AG09319 (cell line): ENCODE data around the gene TRIM44.

Source experiments
- DNase-seq: peaks from one replicate; pipeline ENCODE4 v3.0.0-alpha.2; 2010; ENCODE audit warnings: low read depth; ENCODE audit errors: extremely low read depth
- TF ChIP-seq, protein P1 (sequence below): IDR thresholded peaks from 2 replicates; pipeline ENCODE4 v1.5.1; 2011; ENCODE audit warnings: low read depth, mild to moderate bottlenecking, inconsistent platforms, low read length, moderate library complexity

The TRIM44 gene

DNA sequence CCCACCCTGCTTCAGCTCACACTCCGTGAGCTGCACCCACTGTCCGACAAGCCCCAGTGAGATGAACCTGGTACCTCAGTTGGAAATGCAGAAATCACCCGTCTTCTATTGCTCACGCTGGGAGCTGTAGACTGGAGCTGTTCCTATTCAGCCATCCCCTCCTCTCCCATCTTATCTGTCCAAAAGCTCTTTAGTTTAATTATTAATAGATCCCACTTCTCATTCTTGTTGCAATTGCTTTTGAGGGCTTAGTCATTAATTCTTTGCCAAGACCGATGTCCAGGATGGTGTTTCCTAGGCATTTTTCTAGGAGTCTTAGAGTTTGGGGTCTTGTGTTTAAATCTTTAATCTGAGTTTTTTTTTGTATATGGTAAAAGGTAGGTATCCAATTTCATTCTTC lies 116.8 kb downstream of the TRIM44 start:
- TF ChIP-seq, protein P1, sequence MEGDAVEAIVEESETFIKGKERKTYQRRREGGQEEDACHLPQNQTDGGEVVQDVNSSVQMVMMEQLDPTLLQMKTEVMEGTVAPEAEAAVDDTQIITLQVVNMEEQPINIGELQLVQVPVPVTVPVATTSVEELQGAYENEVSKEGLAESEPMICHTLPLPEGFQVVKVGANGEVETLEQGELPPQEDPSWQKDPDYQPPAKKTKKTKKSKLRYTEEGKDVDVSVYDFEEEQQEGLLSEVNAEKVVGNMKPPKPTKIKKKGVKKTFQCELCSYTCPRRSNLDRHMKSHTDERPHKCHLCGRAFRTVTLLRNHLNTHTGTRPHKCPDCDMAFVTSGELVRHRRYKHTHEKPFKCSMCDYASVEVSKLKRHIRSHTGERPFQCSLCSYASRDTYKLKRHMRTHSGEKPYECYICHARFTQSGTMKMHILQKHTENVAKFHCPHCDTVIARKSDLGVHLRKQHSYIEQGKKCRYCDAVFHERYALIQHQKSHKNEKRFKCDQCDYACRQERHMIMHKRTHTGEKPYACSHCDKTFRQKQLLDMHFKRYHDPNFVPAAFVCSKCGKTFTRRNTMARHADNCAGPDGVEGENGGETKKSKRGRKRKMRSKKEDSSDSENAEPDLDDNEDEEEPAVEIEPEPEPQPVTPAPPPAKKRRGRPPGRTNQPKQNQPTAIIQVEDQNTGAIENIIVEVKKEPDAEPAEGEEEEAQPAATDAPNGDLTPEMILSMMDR = no peak
- DNase-seq = no peak

DNA sequence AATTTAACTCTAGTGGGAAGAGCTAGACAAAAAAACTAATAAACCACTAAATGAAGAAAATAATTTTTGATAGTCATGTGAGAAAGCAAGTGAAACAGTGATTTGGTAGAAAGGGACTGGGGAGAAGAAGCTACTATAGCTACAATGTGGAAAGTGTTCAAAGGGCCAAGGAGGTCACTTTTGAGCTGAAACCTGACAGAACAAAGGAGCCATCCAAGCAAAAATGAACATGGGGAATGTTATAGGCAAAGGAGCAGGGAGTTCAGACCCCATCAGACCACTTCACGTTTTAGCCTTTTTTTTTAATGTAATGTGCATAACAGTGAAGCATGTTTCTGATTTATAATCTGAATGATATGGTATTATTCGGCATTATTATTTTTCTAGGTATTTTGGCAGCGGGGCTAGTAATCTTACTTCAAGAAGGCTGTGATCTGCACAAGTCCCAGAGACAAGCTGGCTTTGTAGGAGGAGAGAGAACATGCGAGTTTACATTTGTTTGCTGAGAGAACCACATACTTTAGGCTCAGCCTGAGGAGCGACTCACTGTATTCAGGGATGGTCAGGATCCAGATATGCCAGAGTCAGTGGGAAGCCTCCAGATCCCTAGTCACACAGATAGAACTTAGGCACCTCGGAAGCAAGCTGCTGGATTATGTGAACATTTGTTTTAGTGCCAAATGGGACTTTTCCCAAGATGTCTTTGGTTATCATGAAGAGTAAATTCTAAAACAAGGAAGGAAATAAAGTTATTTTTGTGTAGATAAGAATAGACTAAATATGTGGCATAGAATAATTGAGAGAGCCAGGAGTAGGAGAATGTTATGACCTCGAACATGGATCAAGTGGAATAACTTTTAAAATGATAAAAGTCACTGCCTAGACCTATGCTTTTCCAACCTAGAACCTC lies 118.6 kb downstream of the TRIM44 start:
- no peak for DNase-seq
- TF ChIP-seq, protein P1 = no peak

DNA sequence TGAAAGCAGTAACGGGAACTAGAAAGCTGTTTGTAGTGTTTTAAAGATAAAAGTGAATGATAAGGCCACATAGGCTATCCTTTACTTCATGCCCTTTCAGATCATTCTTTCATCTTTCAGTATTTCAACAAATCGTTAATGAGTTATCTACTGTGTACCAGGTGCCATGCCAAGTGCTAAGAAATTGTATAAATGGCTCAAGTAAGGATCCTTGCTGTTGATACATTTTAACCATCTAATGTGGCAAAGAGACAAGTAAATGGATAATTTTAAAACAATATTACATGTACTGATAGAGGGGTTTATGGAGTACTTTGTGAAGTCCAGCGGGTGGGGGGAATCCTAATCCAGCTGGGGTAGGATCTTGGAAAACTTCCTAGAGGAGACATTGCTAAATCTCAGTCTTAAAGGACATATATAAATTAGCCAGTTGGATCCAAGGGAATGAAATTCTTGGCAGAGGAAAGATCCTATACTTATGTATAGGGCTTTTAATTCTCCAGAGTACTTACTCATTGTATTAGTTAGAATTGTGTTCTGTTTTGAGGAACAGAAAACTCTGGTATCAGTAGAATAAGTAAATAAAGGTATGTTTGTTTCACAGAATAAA lies 119.4 kb downstream of the TRIM44 start:
- DNase-seq = no peak
- TF ChIP-seq, protein P1 = no peak

DNA sequence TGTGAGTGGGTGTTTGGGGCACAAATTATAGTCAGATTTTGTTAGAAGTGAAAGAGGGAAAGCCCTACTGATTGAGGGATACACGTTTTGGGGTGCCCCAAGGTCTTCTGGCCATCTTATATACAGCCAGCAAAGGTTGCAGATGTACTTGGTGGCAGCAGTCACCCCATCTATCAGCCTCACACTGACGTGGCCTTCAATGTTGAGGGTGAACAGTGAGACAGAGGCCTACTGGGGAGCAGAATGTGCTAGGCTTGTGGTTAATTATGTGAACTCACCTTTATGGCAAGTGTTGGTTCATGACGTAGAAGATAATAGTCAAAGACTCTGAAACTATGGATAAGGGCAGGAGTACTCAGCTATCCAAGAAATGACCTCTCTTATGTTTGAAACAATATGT lies 121.2 kb downstream of the TRIM44 start:
- TF ChIP-seq, protein P1 = no peak
- DNase-seq = no peak

DNA sequence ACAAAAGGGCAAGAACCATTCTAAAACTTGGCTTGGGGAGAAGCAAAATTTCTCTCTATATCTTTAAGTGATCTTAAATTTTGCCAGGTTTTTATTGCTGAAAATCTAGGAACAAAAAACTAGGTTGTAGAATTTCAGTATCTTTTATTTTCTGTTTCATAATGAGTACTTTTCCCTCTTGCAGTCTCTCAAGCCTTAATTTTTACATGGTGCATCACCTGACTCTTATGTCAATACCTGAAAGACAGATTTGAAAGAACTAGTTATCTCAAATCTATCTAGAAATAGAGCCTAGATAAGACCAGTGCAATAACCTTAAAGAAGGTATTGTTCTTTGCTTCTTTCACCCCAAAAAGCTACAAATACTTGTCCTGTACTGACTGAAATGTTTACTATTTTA lies 122.1 kb downstream of the TRIM44 start:
- TF ChIP-seq, protein P1 = no peak
- DNase-seq = no peak

DNA sequence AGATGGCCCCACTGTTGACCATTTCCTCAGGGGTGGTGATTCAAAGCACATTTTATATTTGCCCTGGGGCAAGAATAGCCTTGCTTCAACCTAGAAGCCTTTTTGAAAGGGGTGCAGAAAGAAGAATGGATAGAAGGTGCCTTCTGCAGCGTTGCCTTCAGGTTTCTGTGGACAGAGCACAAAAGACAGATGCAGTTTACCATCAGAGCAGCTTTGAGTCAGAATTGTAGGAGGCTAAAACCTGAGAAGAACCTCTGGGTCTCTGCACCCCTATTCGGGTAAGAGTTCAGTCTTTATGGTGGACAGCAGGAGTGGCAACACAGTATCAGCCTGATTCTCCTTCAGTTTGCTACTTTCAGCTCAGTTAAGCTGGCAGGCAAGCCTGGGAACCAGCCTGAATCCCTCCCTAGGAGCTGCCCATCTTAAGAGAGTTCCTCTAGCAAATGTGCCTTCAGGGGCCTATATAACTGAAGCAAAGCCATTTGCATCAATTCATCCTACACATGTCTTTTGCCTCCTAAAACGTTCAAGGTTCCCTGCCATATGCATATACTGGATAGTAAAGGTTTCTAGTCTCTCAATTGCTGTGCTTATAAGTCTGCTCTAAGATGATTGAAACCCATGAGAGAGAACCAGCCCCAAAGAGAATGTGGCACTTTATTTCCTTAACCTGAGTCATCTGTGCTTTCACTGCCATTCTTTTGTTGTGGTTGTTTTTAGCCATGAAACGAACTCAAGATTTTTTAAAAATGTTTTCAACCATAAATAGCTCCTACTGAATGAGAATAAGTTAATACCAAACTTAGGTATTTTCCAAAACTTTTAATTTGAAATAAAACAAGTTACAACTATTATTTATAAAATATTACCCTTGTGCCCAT lies 123.0 kb downstream of the TRIM44 start:
- no peak for DNase-seq
- TF ChIP-seq, protein P1 = no peak
